ENCODE results near the gene AKAP17A.
"Not testable (repeated sequence)": the region's sequence is repeated elsewhere in the genome, so short reads cannot be mapped to it uniquely, and the experiment has no call there.

- not testable (repeated sequence) for TF ChIP-seq ZNF644 (CRISPR knock-in tag; IDR thresholded peaks at IDR 0.05; ENCODE audit: low read depth); GABPA (IDR thresholded peaks at IDR 0.05; ENCODE audit: low read depth, low read length); GABPA (CRISPR knock-in tag; IDR thresholded peaks at IDR 0.05; ENCODE audit: low read depth)
These were observed 17.2 kb upstream of the AKAP17A start for GRCh38 chrX:1574181-1574580.

All from HepG2 (cell line).